Caco-2 (cell line): Measurements from ENCODE around the gene RAPGEF2. TPM values are rescaled to one million over a fixed set of nuclear protein-coding genes. Genes with fewer than 3 reads are reported as not detected.

Experiments used
- BruUV-seq: library from RNA; stranded (reverse); fragments of 400-500 nt; replicated peaks from 2 replicates; lab custom pipeline; 2021; lab: Mats Ljungman, UMichigan
- CTCF ChIA-PET: fragments of 300-600 bp; sonication (Branson Sonifier 250); formaldehyde crosslinking; loops from one replicate; lab custom pipeline; 2022; ENCODE audit warnings: antibody characterized with exemption; lab: Charles Lee
- POLR2A ChIA-PET: fragments of 300-600 bp; sonication (Branson Sonifier 250); formaldehyde crosslinking; loops from one replicate; lab custom pipeline; 2022; ENCODE audit warnings: antibody characterized with exemption; lab: Charles Lee
- DNase-seq, 2 experiments: peaks; one replicate each; pipeline versions ENCODE4 v3.0.0 to v3.0.0-alpha.2; 2020 to 2022
- H3K27me3 ChIP-seq: replicated peaks from 2 replicates; pipeline ENCODE4 v1.6.0; 2011; ENCODE audit warnings: low read length; ENCODE audit not compliant: control insufficient read depth, insufficient read depth
- H3K36me3 ChIP-seq: 2 replicates; pipeline ENCODE4 v1.5.1; 2011; ENCODE audit warnings: low read length; ENCODE audit not compliant: control insufficient read depth, insufficient read depth
- H3K4me1 ChIP-seq: fragments of 250-450 bp; sonication (Bioruptor Pico); 2 replicates; pipeline ENCODE4 v1.5.1; 2020; ENCODE audit warnings: mild to moderate bottlenecking
- H3K4me3 ChIP-seq: 2 replicates; pipeline ENCODE4 v1.5.1; 2011; ENCODE audit warnings: low read depth, mild to moderate bottlenecking, control low read depth, low read length
- H3K9me3 ChIP-seq: fragments of 250-450 bp; sonication (Bioruptor Pico); 2 replicates; pipeline ENCODE4 v1.5.1; 2020; ENCODE audit warnings: mild to moderate bottlenecking, moderate library complexity
- H3K27ac Mint-ChIP-seq: one replicate; pipeline ENCODE4 v1.8.0; 2022; ENCODE audit warnings: mixed read lengths; ENCODE audit not compliant: unreplicated experiment
- H3K27me3 Mint-ChIP-seq: one replicate; pipeline ENCODE4 v1.8.0; 2022; ENCODE audit warnings: mixed read lengths; ENCODE audit not compliant: insufficient read depth, unreplicated experiment
- H3K36me3 Mint-ChIP-seq: one replicate; pipeline ENCODE4 v1.8.0; 2022; ENCODE audit warnings: mild to moderate bottlenecking, mixed read lengths; ENCODE audit not compliant: insufficient read depth, unreplicated experiment
- H3K4me1 Mint-ChIP-seq: one replicate; pipeline ENCODE4 v1.8.0; 2022; ENCODE audit warnings: low read depth, mixed read lengths; ENCODE audit not compliant: unreplicated experiment
- H3K4me3 Mint-ChIP-seq: one replicate; pipeline ENCODE4 v1.8.0; 2022; ENCODE audit warnings: mild to moderate bottlenecking, moderate library complexity, mixed read lengths; ENCODE audit not compliant: unreplicated experiment
- H3K9me3 Mint-ChIP-seq: one replicate; pipeline ENCODE4 v1.8.0; 2022; ENCODE audit warnings: mixed read lengths; ENCODE audit not compliant: unreplicated experiment
- intact Hi-C: fragments of 100-400 bp; cut with micrococcal nuclease; formaldehyde crosslinking; loops from one replicate; pipeline ENCODE4 v1.10.0; 2022; ENCODE audit not compliant: unreplicated experiment
- total RNA-seq: library from RNA; stranded (reverse); gene quantifications from 2 replicates; pipeline ENCODE4 v1.2.3, GENCODE V29; 2022
- TF ChIP-seq, protein P1 (sequence below), 2 experiments: fragments of 200-600 bp in 1 of 2; IDR thresholded peaks; 1 replicate in 1 of 2; 2 replicates in 1 of 2; pipeline versions ENCODE4 v1.5.1 to v1.8.0; 2011 to 2022; ENCODE audit warnings: antibody characterized with exemption in 1 of 2, control low read depth in 1 of 2, inconsistent platforms in 1 of 2, low read depth in 1 of 2, low read length in 1 of 2, mild to moderate bottlenecking in 1 of 2, moderate library complexity in 1 of 2; ENCODE audit not compliant: insufficient read depth in 1 of 2, severe bottlenecking in 1 of 2, unreplicated experiment in 1 of 2

RAPGEF2 gene
- total RNA-seq, 1 experiment from 2014 or later, result 67.6 TPM

- CTCF ChIA-PET, result no interaction called here
- no peaks in the 10 kb centered on the region for H3K9me3 Mint-ChIP-seq
- BruUV-seq, result no TSS peak
- peaks cover 28% of the 10 kb centered on the region for H3K4me1 Mint-ChIP-seq
- Histone ChIP-seq H3K36me3 (no peaks in the 10 kb centered on the region), H3K9me3 (no peaks in the 10 kb centered on the region), H3K4me1 (no peaks in the 10 kb centered on the region; the same call in 1 of the 2 replicates), H3K4me3 (no peak overlapping the region), H3K27me3 (no peaks in the 10 kb centered on the region)
- intact Hi-C loops, result loop anchor here (5.0 kb wide), 1 partner anchor 246 kb away; no protein-coding TSS in a partner anchor
- TF ChIP-seq, protein P1, sequence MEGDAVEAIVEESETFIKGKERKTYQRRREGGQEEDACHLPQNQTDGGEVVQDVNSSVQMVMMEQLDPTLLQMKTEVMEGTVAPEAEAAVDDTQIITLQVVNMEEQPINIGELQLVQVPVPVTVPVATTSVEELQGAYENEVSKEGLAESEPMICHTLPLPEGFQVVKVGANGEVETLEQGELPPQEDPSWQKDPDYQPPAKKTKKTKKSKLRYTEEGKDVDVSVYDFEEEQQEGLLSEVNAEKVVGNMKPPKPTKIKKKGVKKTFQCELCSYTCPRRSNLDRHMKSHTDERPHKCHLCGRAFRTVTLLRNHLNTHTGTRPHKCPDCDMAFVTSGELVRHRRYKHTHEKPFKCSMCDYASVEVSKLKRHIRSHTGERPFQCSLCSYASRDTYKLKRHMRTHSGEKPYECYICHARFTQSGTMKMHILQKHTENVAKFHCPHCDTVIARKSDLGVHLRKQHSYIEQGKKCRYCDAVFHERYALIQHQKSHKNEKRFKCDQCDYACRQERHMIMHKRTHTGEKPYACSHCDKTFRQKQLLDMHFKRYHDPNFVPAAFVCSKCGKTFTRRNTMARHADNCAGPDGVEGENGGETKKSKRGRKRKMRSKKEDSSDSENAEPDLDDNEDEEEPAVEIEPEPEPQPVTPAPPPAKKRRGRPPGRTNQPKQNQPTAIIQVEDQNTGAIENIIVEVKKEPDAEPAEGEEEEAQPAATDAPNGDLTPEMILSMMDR (IDR thresholded peaks at IDR 0.05; ENCODE audit: insufficient read depth in 1 of 2, low read depth in 1 of 2, low read length in 1 of 2, severe bottlenecking in 1 of 2, unreplicated experiment in 1 of 2), result no peak
- no peak overlapping the region for H3K4me3 Mint-ChIP-seq
- H3K36me3 Mint-ChIP-seq, result peaks cover 22% of the 10 kb centered on the region
- no peak for DNase-seq
- POLR2A ChIA-PET, result no interaction called here
- H3K27ac Mint-ChIP-seq, result no peak overlapping the region
- no peaks in the 10 kb centered on the region for H3K27me3 Mint-ChIP-seq
Measured at GRCh38 chr4:159201168-159201567, 98.3 kb downstream of the RAPGEF2 start.

- peaks cover 28% of the 10 kb centered on the region for H3K4me1 Mint-ChIP-seq
- POLR2A ChIA-PET, result no interaction called here
- H3K4me3 Mint-ChIP-seq, result no peak overlapping the region
- no peaks in the 10 kb centered on the region for H3K36me3 ChIP-seq
- peaks cover 33% of the 10 kb centered on the region for H3K36me3 Mint-ChIP-seq
- no peak for DNase-seq
- H3K4me3 ChIP-seq, result no peak overlapping the region
- no peaks in the 10 kb centered on the region; the same call in 1 of the 2 replicates for H3K4me1 ChIP-seq
- H3K27me3 ChIP-seq, result no peaks in the 10 kb centered on the region
- H3K27ac Mint-ChIP-seq, result no peak overlapping the region
- no peaks in the 10 kb centered on the region for H3K27me3 Mint-ChIP-seq
- intact Hi-C loops, result loop anchor here (5.0 kb wide), 1 partner anchor 243 kb away; no protein-coding TSS in a partner anchor
- TF ChIP-seq, protein P1 (IDR thresholded peaks at IDR 0.05; ENCODE audit: insufficient read depth in 1 of 2, low read depth in 1 of 2, low read length in 1 of 2, severe bottlenecking in 1 of 2, unreplicated experiment in 1 of 2), result no peak
- BruUV-seq, result no TSS peak
- H3K9me3 ChIP-seq, result no peaks in the 10 kb centered on the region
- CTCF ChIA-PET, result no interaction called here
- H3K9me3 Mint-ChIP-seq, result no peaks in the 10 kb centered on the region
Measured at GRCh38 chr4:159204566-159204965, 101.7 kb downstream of the RAPGEF2 start.

DNA sequence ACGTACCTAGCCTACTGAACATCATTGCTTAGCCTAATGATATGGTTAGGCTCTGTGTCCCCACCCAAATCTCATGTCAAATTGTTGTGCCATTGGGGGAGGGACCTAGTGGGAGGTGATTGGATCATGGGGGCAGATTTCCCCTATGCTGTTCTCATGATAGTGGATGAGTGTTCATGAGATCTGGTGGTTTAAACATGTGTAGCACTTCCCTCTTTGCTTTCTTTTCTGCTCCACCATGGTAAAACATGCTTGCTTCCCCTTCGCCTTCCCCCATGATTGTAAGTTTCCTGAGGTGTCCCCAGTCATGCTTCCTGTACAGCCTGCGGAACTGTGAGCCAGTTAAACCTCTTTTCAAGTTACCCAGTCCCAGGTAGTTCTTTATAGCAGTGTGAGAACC lies 102.6 kb downstream of the RAPGEF2 start:
- no TSS peak for BruUV-seq
- H3K4me1 ChIP-seq, result no peaks in the 10 kb centered on the region; the same call in 1 of the 2 replicates
- no peaks in the 10 kb centered on the region for H3K27me3 ChIP-seq
- Mint-ChIP-seq H3K27ac (no peak overlapping the region), H3K4me1 (peaks cover 28% of the 10 kb centered on the region), H3K27me3 (no peaks in the 10 kb centered on the region), H3K36me3 (peaks cover 41% of the 10 kb centered on the region), H3K4me3 (no peak overlapping the region), H3K9me3 (no peaks in the 10 kb centered on the region)
- H3K4me3 ChIP-seq, result no peak overlapping the region
- intact Hi-C loops, result no loop called here
- TF ChIP-seq, protein P1 (IDR thresholded peaks at IDR 0.05; ENCODE audit: insufficient read depth in 1 of 2, low read depth in 1 of 2, low read length in 1 of 2, severe bottlenecking in 1 of 2, unreplicated experiment in 1 of 2), result no peak
- DNase-seq, result no peak
- ChIA-PET CTCF (no interaction called here), POLR2A (no interaction called here)
- no peaks in the 10 kb centered on the region for H3K36me3 ChIP-seq
- no peaks in the 10 kb centered on the region for H3K9me3 ChIP-seq
